NCI-H345 treated with DMSO at 0.1 percent for 48 hours (cell line): ENCODE data around the gene ZRANB3.

Source experiments
- DNase-seq: peaks from one replicate; lab custom pipeline; 2025; ENCODE audit not compliant: unreplicated experiment; lab: John Stamatoyannopoulos, UW

Gene ZRANB3

GRCh38 chr2:135182190-135182589 is 348.8 kb downstream of the ZRANB3 start:
- DNase-seq: no peak

DNA sequence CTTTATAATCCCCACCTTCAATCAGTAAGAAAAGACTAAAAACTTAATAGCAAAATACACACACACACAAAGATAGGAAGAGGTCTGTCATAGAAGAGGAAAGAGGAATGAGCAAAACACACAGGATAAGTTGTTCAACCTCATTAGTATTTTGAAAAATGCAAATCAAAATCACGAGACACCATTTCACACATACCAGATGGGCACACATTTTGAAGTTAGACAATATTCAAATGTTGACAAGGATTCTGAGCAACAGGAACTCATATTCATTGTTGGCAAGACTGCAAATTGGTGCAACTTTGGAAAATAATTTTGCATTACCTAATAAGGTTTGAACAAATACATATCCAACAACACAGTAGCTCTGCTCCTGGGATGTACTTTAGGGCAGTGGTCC is 351.3 kb downstream of the ZRANB3 start:
- no peak for DNase-seq

DNA sequence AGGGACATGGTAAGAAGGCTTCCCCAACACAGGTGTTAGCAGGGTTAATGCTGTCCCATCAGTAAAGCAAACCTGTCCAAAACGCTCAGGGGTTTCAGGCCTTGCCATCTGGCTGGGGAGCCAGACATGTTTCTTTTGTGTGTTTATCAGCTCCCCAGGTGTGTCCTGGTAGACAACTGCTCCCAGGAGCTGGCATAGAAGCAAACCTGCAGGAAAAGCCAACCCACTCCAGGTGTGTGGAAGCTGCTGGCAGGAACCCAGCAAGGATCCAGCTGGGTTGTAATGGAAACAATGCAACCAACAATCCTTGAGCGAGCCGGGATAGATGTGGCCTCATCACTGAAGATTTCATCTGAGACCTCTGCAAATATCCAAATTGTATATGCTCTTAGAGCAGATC is 355.8 kb downstream of the ZRANB3 start:
- peak; percentile 91 for DNase-seq

GRCh38 chr2:135174810-135175093 is 356.3 kb downstream of the ZRANB3 start:
- DNase-seq: no peak

- DNase-seq: no peak
Observed at GRCh38 chr2:135174049-135174809, 356.8 kb downstream of the ZRANB3 start.

DNA sequence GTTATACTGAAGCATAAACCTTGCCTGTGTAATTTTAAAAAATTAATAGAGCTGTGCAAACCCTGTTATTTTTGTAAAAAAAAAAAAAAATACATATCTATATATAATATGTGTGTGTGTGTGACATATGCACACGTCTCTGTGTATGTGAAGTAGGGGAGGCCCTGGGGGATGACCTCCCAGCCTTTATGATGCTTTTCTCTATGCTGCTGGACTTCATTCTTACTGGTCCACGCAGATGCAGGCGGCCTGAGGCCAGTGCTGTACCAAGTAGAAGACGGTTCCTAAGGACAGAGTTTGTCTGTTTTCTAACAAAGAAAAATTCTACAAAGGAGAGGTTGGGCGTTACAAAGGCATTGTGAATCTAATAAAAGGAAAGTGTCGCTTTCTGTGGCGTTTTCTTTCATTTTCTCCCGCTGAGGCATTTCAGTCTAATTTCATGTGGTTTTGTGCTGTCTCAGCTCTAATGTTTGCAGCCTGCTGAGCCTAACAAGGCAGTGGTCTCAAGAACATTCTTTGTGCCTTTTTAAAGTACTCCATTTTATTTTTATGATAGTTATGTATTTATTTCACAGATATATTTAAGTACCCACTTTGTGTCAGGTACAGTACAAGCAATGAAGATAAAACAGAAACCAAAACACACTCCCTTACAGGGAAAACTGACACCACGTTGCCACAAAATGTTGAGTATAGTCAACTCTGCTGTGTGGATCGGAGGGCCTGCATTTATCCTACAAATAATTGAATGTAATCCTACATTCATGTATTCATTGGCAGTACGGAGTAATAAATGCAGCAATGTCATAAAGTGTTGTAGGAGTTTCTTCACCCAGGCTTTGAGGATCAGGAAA is 360.9 kb downstream of the ZRANB3 start:
- no peak for DNase-seq

DNA sequence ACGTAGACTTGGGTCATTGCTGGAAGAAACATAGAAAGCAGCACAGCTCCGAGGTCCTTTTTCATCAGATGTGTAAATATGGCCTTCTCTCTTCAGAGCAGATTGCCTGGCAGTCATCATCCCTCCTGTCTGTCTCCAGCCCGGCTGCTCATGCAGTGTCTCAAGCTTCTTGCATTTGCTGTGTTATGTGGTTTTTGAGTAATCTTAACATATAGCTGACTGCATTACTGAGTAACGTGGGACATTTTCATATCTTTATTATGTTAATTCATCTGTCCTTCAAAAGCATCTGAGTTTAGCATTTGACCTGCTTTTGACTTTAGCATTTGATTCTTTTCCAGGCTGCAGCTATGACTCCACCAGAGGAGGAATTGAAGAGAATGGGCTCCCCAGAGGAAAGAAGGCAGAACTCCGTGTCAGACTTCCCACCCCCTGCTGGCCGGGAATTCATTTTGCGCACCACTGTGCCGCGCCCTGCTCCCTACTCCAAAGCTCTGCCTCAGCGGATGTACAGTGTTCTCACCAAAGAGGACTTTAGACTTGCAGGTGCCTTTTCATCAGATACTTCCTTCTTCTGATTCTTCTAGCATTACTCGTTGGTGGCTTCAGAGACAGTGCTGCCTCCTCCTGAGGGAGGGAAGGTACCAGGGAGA is 362.7 kb downstream of the ZRANB3 start:
- no peak for DNase-seq

DNA sequence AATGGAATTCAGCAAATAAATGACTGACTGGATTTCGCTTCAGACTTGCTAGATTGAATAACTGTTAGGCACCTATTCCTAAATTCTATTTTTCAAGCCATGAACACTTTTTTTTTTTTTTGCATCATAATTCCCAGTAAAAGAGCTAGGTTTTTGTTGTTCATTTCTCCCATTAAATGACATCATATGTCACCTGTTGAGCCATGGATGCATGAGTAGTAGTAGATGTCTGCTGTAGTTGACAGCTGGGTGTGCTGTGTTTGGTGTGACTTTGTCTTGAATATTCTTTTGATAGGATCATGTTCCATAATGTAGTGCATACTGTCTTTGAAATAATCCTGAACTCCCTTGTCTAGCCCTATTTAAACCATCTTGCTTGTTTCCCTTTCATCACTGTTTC is 363.7 kb downstream of the ZRANB3 start:
- no peak for DNase-seq

- peak; percentile 7 for DNase-seq
Observed at GRCh38 chr2:135164431-135164830, 366.6 kb downstream of the ZRANB3 start.

DNA sequence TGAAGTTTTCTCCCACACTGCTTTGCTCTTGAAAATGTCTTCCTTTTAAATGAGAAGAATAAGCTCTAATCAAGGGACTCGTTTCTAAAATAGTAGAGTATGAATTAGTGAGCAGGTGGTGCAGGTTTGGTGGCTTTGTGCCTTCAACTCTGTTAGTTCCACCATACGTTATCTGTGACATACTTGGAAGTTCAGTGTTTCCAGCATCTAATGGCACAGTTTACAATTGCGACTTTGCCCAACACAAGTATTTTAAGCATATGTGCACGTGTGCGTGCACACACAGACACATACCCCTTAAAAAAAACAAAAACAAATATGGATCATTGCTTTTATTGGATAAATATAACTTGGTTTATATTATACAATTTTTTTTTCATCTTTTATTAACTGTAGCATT is 367.1 kb downstream of the ZRANB3 start:
- DNase-seq: no peak

DNA sequence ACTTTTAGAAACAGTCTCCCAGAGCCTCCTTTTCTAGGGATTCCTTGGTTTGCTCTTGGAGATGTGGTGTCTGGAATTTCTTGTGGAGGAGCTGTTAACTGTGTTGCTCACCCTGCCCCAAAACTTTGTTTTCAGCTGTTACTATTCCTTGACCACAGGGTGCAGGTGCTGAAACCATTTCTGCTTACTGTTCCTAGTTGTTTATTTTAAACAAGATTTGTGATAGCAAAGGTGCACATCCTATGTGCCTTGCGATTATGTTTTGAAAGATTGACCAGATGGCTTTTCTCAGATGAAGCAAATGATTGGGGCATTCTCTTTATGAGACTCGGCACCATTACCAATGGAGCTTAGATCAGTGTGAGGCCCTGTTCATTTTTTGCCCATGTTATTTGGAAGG is 367.7 kb downstream of the ZRANB3 start:
- no peak for DNase-seq

- DNase-seq: no peak
Observed at GRCh38 chr2:135162786-135163185, 368.2 kb downstream of the ZRANB3 start.

GRCh38 chr2:135162377-135162776 is 368.6 kb downstream of the ZRANB3 start:
- no peak for DNase-seq

- no peak for DNase-seq
Observed at GRCh38 chr2:135159191-135159590, 371.8 kb downstream of the ZRANB3 start.

DNA sequence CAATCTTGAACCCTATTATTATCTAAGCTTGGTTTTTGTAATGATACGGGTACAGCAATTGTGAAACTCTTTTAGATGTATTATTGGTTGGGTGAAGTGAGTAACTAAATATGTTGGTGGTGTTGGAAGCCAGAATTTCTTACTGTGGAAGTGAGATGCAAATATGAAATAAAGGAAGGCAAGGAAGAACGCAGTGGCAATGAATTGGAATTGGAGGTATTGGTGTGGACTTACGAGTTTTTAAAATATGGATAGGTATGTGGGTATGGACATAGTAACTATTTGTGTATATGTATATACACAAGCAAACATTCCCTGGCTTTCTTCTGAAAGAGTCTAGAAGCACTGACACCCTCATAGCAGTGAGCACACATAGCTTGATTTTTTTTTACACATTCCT is 373.2 kb downstream of the ZRANB3 start:
- no peak for DNase-seq

GRCh38 chr2:135154962-135155361 is 376.1 kb downstream of the ZRANB3 start:
- no peak for DNase-seq

GRCh38 chr2:135152361-135152760 is 378.7 kb downstream of the ZRANB3 start:
- no peak for DNase-seq

DNA sequence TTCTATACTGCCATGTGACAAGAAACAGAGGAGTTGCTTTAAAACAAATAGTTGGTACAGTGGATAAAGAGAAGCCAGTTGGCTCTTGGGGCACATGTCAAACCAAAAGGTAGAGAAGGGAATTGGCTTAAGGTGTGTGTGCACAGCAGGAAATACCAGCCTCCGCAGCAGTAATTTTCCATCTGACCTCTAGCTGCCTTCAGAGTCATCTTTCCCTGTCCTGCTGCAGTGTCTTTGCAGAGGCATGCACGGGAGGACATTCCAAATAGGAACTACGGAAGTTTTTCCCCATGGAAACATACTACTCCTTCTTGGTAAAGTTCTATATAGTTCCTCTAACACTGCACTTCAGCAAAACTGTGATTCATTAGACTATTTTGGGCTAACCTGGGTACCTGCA is 379.4 kb downstream of the ZRANB3 start:
- DNase-seq: no peak

DNA sequence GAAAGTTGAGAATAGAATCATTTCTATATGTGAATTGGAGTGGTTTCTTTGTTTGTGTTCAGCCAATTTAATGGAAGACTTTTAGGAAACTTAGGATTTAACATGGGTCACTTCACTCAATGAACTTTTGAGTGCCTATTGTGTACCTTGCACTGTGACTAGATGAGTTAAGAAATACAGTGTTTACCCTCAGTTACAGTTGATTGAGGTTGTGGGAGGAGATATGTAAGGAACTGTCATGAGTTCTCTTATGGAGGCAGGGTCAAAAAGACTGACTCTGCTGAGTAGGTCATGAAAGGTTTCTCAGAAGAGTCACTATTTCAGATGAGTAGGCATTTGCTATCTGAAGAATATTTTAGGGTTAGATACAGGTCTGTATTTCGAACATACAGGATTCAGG is 380.3 kb downstream of the ZRANB3 start:
- DNase-seq: no peak

DNA sequence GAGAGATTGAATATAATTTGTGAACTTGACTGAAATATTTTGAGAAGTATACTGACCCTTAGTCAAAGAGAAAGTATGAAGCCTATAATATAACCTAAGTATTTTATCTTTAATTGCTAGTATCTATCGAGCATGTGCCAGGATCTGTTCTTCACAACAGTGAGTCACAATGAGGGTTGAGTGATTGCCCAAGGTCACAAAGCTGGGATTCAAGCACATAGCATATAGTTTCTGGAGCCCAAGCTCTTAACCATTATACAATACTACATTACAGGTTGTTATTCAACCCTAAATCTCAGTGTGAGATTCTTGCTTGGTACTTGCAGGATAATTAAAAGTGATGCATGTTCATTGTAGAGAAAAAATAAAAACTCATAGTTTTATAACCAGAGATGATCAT is 381.8 kb downstream of the ZRANB3 start:
- DNase-seq: no peak

- DNase-seq: no peak
Observed at GRCh38 chr2:135144343-135144742, 386.7 kb downstream of the ZRANB3 start.

- DNase-seq: no peak
Observed at GRCh38 chr2:135142323-135142722, 388.7 kb downstream of the ZRANB3 start.
